ENCODE data around the gene DOP1A. TPM values are rescaled to one million over a fixed set of nuclear protein-coding genes. Genes with fewer than 3 reads are reported as not detected.

DOP1A gene, protein sequence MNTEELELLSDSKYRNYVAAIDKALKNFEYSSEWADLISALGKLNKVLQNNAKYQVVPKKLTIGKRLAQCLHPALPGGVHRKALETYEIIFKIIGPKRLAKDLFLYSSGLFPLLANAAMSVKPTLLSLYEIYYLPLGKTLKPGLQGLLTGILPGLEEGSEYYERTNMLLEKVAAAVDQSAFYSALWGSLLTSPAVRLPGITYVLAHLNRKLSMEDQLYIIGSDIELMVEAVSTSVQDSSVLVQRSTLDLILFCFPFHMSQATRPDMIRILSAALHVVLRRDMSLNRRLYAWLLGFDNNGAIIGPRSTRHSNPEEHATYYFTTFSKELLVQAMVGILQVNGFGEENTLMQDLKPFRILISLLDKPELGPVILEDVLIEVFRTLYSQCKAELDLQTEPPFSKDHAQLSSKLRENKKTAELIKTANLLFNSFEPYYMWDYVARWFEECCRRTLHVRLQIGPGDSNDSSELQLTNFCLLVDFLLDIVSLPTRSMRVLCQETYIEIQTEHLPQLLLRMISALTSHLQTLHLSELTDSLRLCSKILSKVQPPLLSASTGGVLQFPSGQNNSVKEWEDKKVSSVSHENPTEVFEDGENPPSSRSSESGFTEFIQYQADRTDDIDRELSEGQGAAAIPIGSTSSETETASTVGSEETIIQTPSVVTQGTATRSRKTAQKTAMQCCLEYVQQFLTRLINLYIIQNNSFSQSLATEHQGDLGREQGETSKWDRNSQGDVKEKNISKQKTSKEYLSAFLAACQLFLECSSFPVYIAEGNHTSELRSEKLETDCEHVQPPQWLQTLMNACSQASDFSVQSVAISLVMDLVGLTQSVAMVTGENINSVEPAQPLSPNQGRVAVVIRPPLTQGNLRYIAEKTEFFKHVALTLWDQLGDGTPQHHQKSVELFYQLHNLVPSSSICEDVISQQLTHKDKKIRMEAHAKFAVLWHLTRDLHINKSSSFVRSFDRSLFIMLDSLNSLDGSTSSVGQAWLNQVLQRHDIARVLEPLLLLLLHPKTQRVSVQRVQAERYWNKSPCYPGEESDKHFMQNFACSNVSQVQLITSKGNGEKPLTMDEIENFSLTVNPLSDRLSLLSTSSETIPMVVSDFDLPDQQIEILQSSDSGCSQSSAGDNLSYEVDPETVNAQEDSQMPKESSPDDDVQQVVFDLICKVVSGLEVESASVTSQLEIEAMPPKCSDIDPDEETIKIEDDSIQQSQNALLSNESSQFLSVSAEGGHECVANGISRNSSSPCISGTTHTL (N-terminal part only)
- 18.1 TPM for polyA plus RNA-seq (2013, experiment 1 of 4)
- 29.0 TPM for polyA plus RNA-seq (2013, experiment 2 of 4)
- 19.6 TPM for polyA plus RNA-seq (2013, experiment 3 of 4)
- polyA plus RNA-seq (2013, experiment 4 of 4), result 21.9 TPM

DNA sequence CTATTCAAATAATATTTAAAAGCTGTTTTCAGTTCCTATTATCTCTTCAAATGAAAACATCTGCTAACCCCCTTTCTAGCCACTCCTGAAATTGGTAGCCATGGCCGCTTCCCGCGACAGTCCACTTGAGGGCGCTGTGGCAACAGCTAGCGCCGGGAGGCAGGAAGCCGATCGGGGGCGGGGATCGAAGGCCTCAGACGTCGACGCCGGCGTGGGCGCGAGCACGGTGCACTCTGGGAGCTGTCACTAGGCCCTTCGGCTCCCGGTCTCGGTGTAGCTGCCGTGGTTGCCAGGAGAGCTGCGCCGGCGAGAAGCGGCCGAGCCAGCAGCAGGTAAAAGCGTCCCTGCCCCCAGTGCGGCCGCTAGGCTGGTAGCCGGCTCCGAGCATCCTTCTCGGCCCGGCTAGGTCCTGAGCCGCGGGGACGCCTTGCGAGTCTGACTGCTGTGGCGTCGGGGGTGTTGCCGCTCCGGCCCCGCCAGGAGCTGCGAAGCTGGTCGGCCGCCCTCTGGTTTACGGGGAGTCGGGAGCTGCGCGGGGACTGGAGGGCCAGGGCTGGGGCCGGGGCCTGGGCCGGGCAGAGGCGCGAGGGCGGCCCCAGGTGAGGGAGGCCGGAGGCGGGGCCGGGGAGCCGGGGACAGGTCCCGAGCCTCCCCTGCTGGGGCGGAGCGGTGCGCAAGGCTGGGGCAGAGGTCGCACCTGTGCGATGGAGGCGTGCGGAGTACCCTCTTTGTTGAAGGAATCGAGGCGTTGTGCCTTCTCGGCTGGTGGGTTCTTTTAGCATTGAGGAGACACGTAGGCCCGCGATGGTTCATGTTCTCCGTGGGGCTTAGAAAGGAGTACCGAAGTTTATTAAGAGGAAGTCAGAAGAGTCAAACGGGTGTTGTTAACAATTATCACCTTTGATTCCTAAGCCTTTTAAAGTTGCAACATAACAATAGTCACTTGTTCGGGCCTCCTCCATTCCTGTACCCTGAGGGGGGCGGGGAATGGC, at the start of gene DOP1A:
Gene DOP1A (plus strand): TSS at position 224 of the 992 bp plus-strand sequence. CDS start 29,307 bp downstream, outside the sequence.
- H3K4me3 ChIP-seq (ENCODE audit: insufficient read depth, low read depth, low read length), result peak within 1 kb of the TSS; percentile 89
- no peaks in the 10 kb centered on the region for H3K36me3 ChIP-seq (ENCODE audit: control insufficient read depth, insufficient read depth, low read length)
- WGBS, 2 experiments, result 0% methylated on average over 77 to 78 of the region's 78 CpGs
- no peaks in the 10 kb centered on the region for H3K27me3 ChIP-seq (ENCODE audit: control insufficient read depth, insufficient read depth, low read length, poor library complexity, severe bottlenecking)
- H3K4me1 ChIP-seq (ENCODE audit: control insufficient read depth, insufficient read depth, low read length), result peaks cover 10% of the 10 kb centered on the region
- H3K27ac ChIP-seq (ENCODE audit: insufficient read depth, low read depth, low read length, poor library complexity, severe bottlenecking), result peak within 1 kb of the TSS; percentile 70
- no peaks in the 10 kb centered on the region for H3K9me3 ChIP-seq (ENCODE audit: control insufficient read depth, low read length)

DNA sequence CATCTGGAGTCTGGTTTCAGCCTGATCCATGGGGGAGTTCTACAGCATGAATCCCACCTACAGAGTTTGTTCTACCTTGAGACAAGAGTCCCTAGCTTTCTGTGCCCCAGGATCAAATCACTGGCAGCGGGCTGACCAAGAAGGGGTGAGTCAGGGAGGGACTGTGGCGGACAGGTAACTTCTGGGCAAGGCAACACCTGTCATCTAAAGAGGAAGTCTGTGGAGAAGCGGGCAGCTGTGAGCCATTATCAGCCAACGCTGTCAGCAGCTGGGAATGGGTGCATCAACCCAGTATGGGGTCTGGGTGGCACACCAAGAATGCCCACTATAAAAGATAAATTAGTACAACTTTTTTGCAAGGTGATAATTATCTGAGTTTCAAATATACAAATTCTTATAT, 47.7 kb upstream of the DOP1A start:
- no peaks in the 10 kb centered on the region for H3K27me3 ChIP-seq (ENCODE audit: control insufficient read depth, insufficient read depth, low read length, poor library complexity, severe bottlenecking)
- WGBS, 2 experiments, result 94 to 96% methylated on average over 4 of the region's 4 CpGs
- no peak overlapping the region for H3K4me3 ChIP-seq (ENCODE audit: insufficient read depth, low read depth, low read length)
- no peaks in the 10 kb centered on the region for H3K4me1 ChIP-seq (ENCODE audit: control insufficient read depth, insufficient read depth, low read length)
- H3K27ac ChIP-seq (ENCODE audit: insufficient read depth, low read depth, low read length, poor library complexity, severe bottlenecking), result no peak overlapping the region
- H3K36me3 ChIP-seq (ENCODE audit: control insufficient read depth, insufficient read depth, low read length), result peaks cover 65% of the 10 kb centered on the region
- H3K9me3 ChIP-seq (ENCODE audit: control insufficient read depth, low read length), result no peaks in the 10 kb centered on the region

GRCh38 chr6:83031689-83032088, 35.8 kb upstream of the DOP1A start:
- Histone ChIP-seq H3K36me3 (ENCODE audit: control insufficient read depth, insufficient read depth, low read length) (peaks cover 49% of the 10 kb centered on the region), H3K9me3 (ENCODE audit: control insufficient read depth, low read length) (peaks cover 7% of the 10 kb centered on the region), H3K27me3 (ENCODE audit: control insufficient read depth, insufficient read depth, low read length, poor library complexity, severe bottlenecking) (no peaks in the 10 kb centered on the region), H3K27ac (ENCODE audit: insufficient read depth, low read depth, low read length, poor library complexity, severe bottlenecking) (no peak overlapping the region), H3K4me1 (ENCODE audit: control insufficient read depth, insufficient read depth, low read length) (no peaks in the 10 kb centered on the region), H3K4me3 (ENCODE audit: insufficient read depth, low read depth, low read length) (no peak overlapping the region)
- WGBS, 2 experiments, result 94 to 97% methylated on average over 6 of the region's 6 CpGs

GRCh38 chr6:83038246-83038645, 29.2 kb upstream of the DOP1A start:
- no peak overlapping the region for H3K27ac ChIP-seq (ENCODE audit: insufficient read depth, low read depth, low read length, poor library complexity, severe bottlenecking)
- peaks cover 19% of the 10 kb centered on the region for H3K36me3 ChIP-seq (ENCODE audit: control insufficient read depth, insufficient read depth, low read length)
- H3K4me3 ChIP-seq (ENCODE audit: insufficient read depth, low read depth, low read length), result no peak overlapping the region
- no peaks in the 10 kb centered on the region for H3K27me3 ChIP-seq (ENCODE audit: control insufficient read depth, insufficient read depth, low read length, poor library complexity, severe bottlenecking)
- H3K4me1 ChIP-seq (ENCODE audit: control insufficient read depth, insufficient read depth, low read length), result peaks cover 10% of the 10 kb centered on the region
- WGBS, 2 experiments, result 93 to 100% methylated on average over 2 of the region's 2 CpGs
- no peaks in the 10 kb centered on the region for H3K9me3 ChIP-seq (ENCODE audit: control insufficient read depth, low read length)

DNA sequence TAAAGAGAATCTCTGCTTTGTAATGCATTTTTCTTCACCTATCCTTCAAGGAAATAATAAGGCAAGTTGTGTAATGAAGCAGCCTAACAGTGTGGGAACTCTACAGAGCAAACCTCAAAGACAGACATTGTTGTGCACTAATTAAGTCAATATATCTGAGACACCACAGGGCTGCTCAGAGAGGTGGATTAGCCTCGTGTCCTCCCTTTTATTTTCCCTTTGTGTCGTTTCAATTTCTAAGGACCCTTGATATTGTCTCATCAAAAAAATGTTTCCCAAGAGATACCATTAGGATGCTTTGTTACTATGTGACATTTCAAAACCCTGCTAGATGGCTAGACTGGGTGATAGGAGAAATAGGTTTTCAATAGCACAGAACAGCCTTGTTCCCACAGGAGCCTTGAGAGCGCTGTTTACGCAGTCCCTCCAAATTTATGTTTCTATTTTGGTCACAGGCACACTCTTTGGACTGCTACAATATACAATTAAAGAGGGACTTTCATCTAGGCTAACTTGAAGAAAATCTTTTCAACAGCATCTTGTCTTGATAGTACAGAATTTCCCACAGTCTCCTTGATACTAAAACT, 24.9 kb upstream of the DOP1A start:
- H3K27me3 ChIP-seq (ENCODE audit: control insufficient read depth, insufficient read depth, low read length, poor library complexity, severe bottlenecking), result no peaks in the 10 kb centered on the region
- no peaks in the 10 kb centered on the region for H3K36me3 ChIP-seq (ENCODE audit: control insufficient read depth, insufficient read depth, low read length)
- 79 to 80% methylated on average over 4 of the region's 4 CpGs for WGBS, 2 experiments
- no peak overlapping the region for H3K27ac ChIP-seq (ENCODE audit: insufficient read depth, low read depth, low read length, poor library complexity, severe bottlenecking)
- no peaks in the 10 kb centered on the region for H3K9me3 ChIP-seq (ENCODE audit: control insufficient read depth, low read length)
- H3K4me1 ChIP-seq (ENCODE audit: control insufficient read depth, insufficient read depth, low read length), result peaks cover 17% of the 10 kb centered on the region
- H3K4me3 ChIP-seq (ENCODE audit: insufficient read depth, low read depth, low read length), result no peak overlapping the region

DNA sequence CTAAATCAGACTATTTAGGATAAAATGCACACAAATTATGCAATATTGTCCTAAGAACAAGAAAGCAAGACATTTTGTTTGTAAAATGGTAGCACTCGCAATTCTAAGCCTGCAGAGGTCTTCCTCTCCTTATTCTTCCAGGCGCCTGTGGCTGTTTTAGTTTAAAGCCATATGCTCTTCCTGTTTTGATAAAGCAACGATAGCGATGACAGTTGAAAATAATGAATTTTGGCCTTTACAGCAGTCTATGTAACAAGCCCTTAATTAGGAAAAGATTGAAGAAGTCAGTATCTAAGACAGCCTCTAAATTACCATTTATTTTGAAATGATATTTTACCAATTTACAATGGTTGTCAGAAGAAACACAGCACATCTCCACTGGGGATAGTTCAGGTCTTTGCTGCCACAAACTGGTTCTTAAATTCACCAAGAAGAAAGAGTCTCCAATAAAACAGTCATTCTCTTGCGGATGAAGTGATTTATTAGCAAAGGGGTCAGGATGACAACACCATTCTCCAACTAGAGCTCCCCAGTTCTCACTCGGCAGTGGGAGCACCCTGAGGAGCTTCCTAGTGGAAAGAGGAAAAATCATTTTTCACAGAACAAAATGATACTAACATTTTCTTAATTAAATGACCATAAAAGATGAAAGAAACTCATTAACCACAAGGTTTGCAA, 23.2 kb upstream of the DOP1A start:
- Histone ChIP-seq H3K27me3 (ENCODE audit: control insufficient read depth, insufficient read depth, low read length, poor library complexity, severe bottlenecking) (no peaks in the 10 kb centered on the region), H3K27ac (ENCODE audit: insufficient read depth, low read depth, low read length, poor library complexity, severe bottlenecking) (no peak overlapping the region), H3K9me3 (ENCODE audit: control insufficient read depth, low read length) (no peaks in the 10 kb centered on the region), H3K4me3 (ENCODE audit: insufficient read depth, low read depth, low read length) (no peak overlapping the region), H3K4me1 (ENCODE audit: control insufficient read depth, insufficient read depth, low read length) (peaks cover 17% of the 10 kb centered on the region), H3K36me3 (ENCODE audit: control insufficient read depth, insufficient read depth, low read length) (no peaks in the 10 kb centered on the region)
- 85 to 90% methylated on average over 6 of the region's 6 CpGs for WGBS, 2 experiments

DNA sequence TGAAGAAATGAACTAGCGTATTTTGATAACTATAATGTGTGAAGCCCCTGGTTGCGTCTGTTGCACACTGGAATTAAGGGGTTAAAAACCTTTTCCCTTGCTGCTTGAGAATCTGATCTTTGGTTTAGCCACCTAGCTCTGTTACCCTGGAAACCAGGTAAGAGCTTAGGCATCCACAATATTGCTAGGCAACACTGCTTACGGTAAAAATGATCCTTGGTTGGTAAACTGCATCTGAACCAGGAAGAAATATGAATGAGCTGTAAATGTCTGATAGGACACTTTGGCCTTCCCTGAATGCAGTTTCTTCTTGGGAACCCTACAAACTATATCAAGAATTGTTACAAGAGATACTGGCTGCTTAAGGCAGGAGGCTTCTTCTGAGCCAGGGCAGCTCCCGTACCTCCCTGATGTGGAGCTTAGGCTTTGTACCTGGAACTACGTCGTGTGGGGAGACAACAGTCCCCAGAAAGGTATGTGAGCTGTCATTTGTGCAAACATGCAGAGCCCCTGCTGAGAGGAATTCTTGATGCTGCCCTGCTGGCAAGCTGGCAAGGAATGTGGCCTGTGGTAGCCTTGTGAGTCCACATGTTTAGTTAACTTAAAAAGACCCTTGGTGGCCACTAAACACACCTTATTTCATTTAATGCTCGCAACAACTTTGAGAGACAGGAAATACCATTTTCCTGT, 20.3 kb upstream of the DOP1A start:
- Histone ChIP-seq H3K27ac (ENCODE audit: insufficient read depth, low read depth, low read length, poor library complexity, severe bottlenecking) (peak overlapping the region; percentile 45), H3K27me3 (ENCODE audit: control insufficient read depth, insufficient read depth, low read length, poor library complexity, severe bottlenecking) (no peaks in the 10 kb centered on the region), H3K4me3 (ENCODE audit: insufficient read depth, low read depth, low read length) (no peak overlapping the region), H3K36me3 (ENCODE audit: control insufficient read depth, insufficient read depth, low read length) (peaks cover 12% of the 10 kb centered on the region), H3K4me1 (ENCODE audit: control insufficient read depth, insufficient read depth, low read length) (peaks cover 15% of the 10 kb centered on the region), H3K9me3 (ENCODE audit: control insufficient read depth, low read length) (no peaks in the 10 kb centered on the region)
- 77 to 80% methylated on average over 7 of the region's 7 CpGs for WGBS, 2 experiments

GRCh38 chr6:83051377-83052172, 15.9 kb upstream of the DOP1A start:
- Histone ChIP-seq H3K36me3 (ENCODE audit: control insufficient read depth, insufficient read depth, low read length) (peaks cover 15% of the 10 kb centered on the region), H3K4me3 (ENCODE audit: insufficient read depth, low read depth, low read length) (no peak overlapping the region), H3K27ac (ENCODE audit: insufficient read depth, low read depth, low read length, poor library complexity, severe bottlenecking) (no peak overlapping the region), H3K4me1 (ENCODE audit: control insufficient read depth, insufficient read depth, low read length) (no peaks in the 10 kb centered on the region), H3K27me3 (ENCODE audit: control insufficient read depth, insufficient read depth, low read length, poor library complexity, severe bottlenecking) (no peaks in the 10 kb centered on the region), H3K9me3 (ENCODE audit: control insufficient read depth, low read length) (no peaks in the 10 kb centered on the region)
- 93 to 96% methylated on average over 5 of the region's 5 CpGs for WGBS, 2 experiments
